22Rv1 (cell line): ENCODE data around the gene CLIC4.

Experiments
- CTCF ChIP-seq: fragments of 450-650 bp; IDR thresholded peaks from 2 replicates; pipeline ENCODE4 v1.5.1; 2017; ENCODE audit warnings: mild to moderate bottlenecking
- ZFX ChIP-seq: fragments of 450-650 bp; IDR thresholded peaks from 2 replicates; pipeline ENCODE4 v1.6.1; 2017; ENCODE audit warnings: antibody characterized with exemption, borderline replicate concordance

- TF ChIP-seq CTCF (no peak), ZFX (no peak)
These were observed 28.4 kb downstream of the CLIC4 start for GRCh38 chr1:24773618-24774017.
